PFSK-1 (cell line): ENCODE measurements around the gene ADRB2.

Source experiments
- FOXP2 ChIP-seq: optimal IDR thresholded peaks from 2 replicates; pipeline ENCODE3; 2011; ENCODE audit warnings: borderline replicate concordance, control low read depth, inconsistent platforms; ENCODE audit not compliant: insufficient read depth; ENCODE audit errors: extremely low read length, extremely low read depth
- POLR2AphosphoS5 ChIP-seq: IDR thresholded peaks from 2 replicates; pipeline ENCODE4 v1.6.1; 2012; ENCODE audit warnings: low read depth, mild to moderate bottlenecking, control low read depth, low read length, moderate library complexity
- REST ChIP-seq, 2 experiments: IDR thresholded peaks; 2 replicates each; pipeline versions ENCODE4 v1.6.1 to v1.8.0; 2011 to 2012; ENCODE audit warnings: low read depth in 2 of 2, low read length in 2 of 2, control low read depth in 1 of 2, inconsistent platforms in 1 of 2, mild to moderate bottlenecking in 1 of 2, moderate library complexity in 1 of 2; ENCODE audit not compliant: insufficient read depth in 1 of 2
- SIN3A ChIP-seq: IDR thresholded peaks from 2 replicates; pipeline ENCODE4 v1.6.1; 2012; ENCODE audit warnings: mild to moderate bottlenecking, low read length, moderate library complexity, borderline replicate concordance; ENCODE audit not compliant: insufficient read depth
- TAF1 ChIP-seq: IDR thresholded peaks from 2 replicates; pipeline ENCODE4 v1.6.1; 2012; ENCODE audit warnings: low read length, control low read depth, borderline replicate concordance; ENCODE audit not compliant: insufficient read depth

The ADRB2 gene

GRCh38 chr5:148785223-148785622 is 41.2 kb upstream of the ADRB2 start:
- TF ChIP-seq TAF1 (no peak), POLR2AphosphoS5 (no peak), REST (IDR thresholded peaks at IDR 0.05; ENCODE audit: insufficient read depth in 1 of 2, low read depth in 2 of 2, low read length in 2 of 2) (no peak), FOXP2 (no peak), SIN3A (no peak)

GRCh38 chr5:148786456-148786855 is 40.0 kb upstream of the ADRB2 start:
- TF ChIP-seq FOXP2 (no peak), POLR2AphosphoS5 (no peak), TAF1 (no peak), SIN3A (no peak), REST (IDR thresholded peaks at IDR 0.05; ENCODE audit: insufficient read depth in 1 of 2, low read depth in 2 of 2, low read length in 2 of 2) (no peak)

GRCh38 chr5:148788636-148789035 is 37.8 kb upstream of the ADRB2 start:
- no peak for TF ChIP-seq POLR2AphosphoS5
- no peak for TF ChIP-seq TAF1
- TF ChIP-seq REST (IDR thresholded peaks at IDR 0.05; ENCODE audit: insufficient read depth in 1 of 2, low read depth in 2 of 2, low read length in 2 of 2): no peak
- no peak for TF ChIP-seq SIN3A
- no peak for TF ChIP-seq FOXP2

GRCh38 chr5:148790545-148791333 is 35.7 kb upstream of the ADRB2 start:
- TF ChIP-seq FOXP2 (no peak), POLR2AphosphoS5 (no peak), REST (IDR thresholded peaks at IDR 0.05; ENCODE audit: insufficient read depth in 1 of 2, low read depth in 2 of 2, low read length in 2 of 2) (no peak), TAF1 (no peak), SIN3A (no peak)
